D721Med (cell line): ENCODE measurements around the gene COL1A2.

Source experiments
- DNase-seq: peaks from one replicate; pipeline ENCODE4 v3.0.0; 2011; ENCODE audit warnings: low spot score; ENCODE audit not compliant: insufficient read length
- FAIRE-seq: peaks from 2 replicates; lab custom pipeline; 2011; peaks lifted over from hg19 to GRCh38; lab: Jason Lieb, UNC
- CTCF ChIP-seq: IDR thresholded peaks from 2 replicates; pipeline ENCODE4 v1.5.1; 2012; ENCODE audit warnings: mild to moderate bottlenecking, control low read depth; ENCODE audit not compliant: insufficient read depth; ENCODE audit errors: missing control alignments

COL1A2 gene

GRCh38 chr7:94471604-94472003, 76.9 kb downstream of the COL1A2 start:
- DNase-seq (no peak), FAIRE-seq (no peak)
- TF ChIP-seq CTCF: no peak

GRCh38 chr7:94472608-94473007, 77.9 kb downstream of the COL1A2 start:
- FAIRE-seq (peak; percentile 56), DNase-seq (no peak)
- no peak for TF ChIP-seq CTCF

GRCh38 chr7:94476251-94476840, 81.7 kb downstream of the COL1A2 start:
- DNase-seq: no peak
- no peak for TF ChIP-seq CTCF
- FAIRE-seq: no peak

GRCh38 chr7:94477878-94478277, 83.2 kb downstream of the COL1A2 start:
- DNase-seq (no peak), FAIRE-seq (no peak)
- TF ChIP-seq CTCF: no peak

- DNase-seq (no peak), FAIRE-seq (no peak)
- no peak for TF ChIP-seq CTCF
These were observed 84.0 kb downstream of the COL1A2 start for GRCh38 chr7:94478648-94479214.
